Fibroblast of lung (primary cell): ENCODE data around the gene WDR37.

Experiments used
- EZH2 ChIP-seq: IDR thresholded peaks from 2 replicates; pipeline ENCODE4 v1.5.1; 2012; ENCODE audit warnings: low read length, control low read depth, mild to moderate bottlenecking; ENCODE audit errors: missing control alignments
- TF ChIP-seq, protein P1 (sequence below), 2 donors: IDR thresholded peaks in 1 of 2; conservative IDR thresholded peaks in 1 of 2; 1 replicate in 1 of 2; 2 replicates in 1 of 2; pipeline ENCODE4 v1.5.1; 2011 to 2012; ENCODE audit warnings: low read length in 2 of 2, control low read depth in 1 of 2, inconsistent platforms in 1 of 2, low read depth in 1 of 2, mild to moderate bottlenecking in 1 of 2

GRCh38 chr10:1133495-1134045 is 77.4 kb downstream of the WDR37 start:
- TF ChIP-seq, protein P1, sequence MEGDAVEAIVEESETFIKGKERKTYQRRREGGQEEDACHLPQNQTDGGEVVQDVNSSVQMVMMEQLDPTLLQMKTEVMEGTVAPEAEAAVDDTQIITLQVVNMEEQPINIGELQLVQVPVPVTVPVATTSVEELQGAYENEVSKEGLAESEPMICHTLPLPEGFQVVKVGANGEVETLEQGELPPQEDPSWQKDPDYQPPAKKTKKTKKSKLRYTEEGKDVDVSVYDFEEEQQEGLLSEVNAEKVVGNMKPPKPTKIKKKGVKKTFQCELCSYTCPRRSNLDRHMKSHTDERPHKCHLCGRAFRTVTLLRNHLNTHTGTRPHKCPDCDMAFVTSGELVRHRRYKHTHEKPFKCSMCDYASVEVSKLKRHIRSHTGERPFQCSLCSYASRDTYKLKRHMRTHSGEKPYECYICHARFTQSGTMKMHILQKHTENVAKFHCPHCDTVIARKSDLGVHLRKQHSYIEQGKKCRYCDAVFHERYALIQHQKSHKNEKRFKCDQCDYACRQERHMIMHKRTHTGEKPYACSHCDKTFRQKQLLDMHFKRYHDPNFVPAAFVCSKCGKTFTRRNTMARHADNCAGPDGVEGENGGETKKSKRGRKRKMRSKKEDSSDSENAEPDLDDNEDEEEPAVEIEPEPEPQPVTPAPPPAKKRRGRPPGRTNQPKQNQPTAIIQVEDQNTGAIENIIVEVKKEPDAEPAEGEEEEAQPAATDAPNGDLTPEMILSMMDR (conservative IDR thresholded peaks at IDR 0.05 in 1 of 2, IDR thresholded peaks at IDR 0.05 in 1 of 2; ENCODE audit: low read depth in 1 of 2, low read length in 2 of 2): no peak
- TF ChIP-seq EZH2: no peak
